KOPT-K1 (cell line): ENCODE data around the gene TBCEL.

Experiments
- H3K27ac ChIP-seq: fragments of 200-600 bp; sonication (generic); 2 replicates; pipeline ENCODE4 v1.5.1; 2016; ENCODE audit warnings: antibody characterized with exemption, mild to moderate bottlenecking, low read depth, low read length; ENCODE audit not compliant: poor library complexity, severe bottlenecking
- H3K36me3 ChIP-seq: fragments of 200-600 bp; sonication (generic); 2 replicates; pipeline ENCODE4 v1.5.1; 2017; ENCODE audit warnings: antibody characterized with exemption, mild to moderate bottlenecking, low read length, moderate library complexity; ENCODE audit not compliant: insufficient read depth
- H3K9me3 ChIP-seq: fragments of 200-600 bp; sonication (generic); 2 replicates; pipeline ENCODE4 v1.5.1; 2017; ENCODE audit warnings: antibody characterized with exemption, low read length, mild to moderate bottlenecking; ENCODE audit not compliant: insufficient read depth, poor library complexity, severe bottlenecking

The TBCEL gene

DNA sequence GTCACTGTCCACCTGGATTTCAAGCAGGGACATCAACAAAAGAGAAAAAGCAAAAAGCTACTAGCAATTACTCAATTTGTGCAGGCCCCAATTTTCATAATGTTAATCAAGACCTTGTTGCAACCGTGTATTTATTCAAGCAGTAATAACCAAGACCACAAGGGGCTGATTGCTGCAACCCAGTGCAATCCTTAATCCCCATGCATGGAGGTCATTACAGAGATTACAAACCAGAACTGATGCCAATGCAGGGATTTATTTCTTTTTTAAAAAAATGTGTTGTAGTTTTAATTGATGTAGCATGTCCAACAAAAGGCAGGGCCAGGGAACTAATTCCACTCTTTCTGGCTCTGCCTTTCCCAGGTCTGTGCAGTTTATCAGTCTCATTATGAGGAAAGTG lies 95.5 kb downstream of the TBCEL start:
- Histone ChIP-seq H3K36me3 (no peaks in the 10 kb centered on the region), H3K9me3 (peaks cover 17% of the 10 kb centered on the region), H3K27ac (no peak overlapping the region)

DNA sequence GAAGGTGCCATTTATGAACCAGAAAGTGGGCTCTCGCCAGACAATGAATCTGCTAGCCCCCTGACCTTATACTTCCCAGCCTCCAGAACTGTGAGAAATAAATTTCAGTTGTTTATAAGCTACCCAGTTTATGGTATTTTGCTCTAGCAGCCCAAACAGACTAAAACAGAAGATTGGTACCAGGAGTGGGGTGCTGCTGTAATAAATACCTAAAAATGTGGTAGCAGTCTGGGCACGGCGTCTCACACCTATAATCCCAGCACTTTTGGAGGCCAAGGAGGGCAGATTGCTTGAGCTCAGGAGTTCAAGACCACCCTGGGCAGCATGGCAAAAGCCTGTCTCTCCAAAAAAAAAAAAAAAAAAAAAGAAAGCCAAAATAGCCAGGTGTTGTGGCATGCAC lies 98.4 kb downstream of the TBCEL start:
- H3K27ac ChIP-seq = no peak overlapping the region
- no peaks in the 10 kb centered on the region for H3K36me3 ChIP-seq
- peaks cover 17% of the 10 kb centered on the region for H3K9me3 ChIP-seq

DNA sequence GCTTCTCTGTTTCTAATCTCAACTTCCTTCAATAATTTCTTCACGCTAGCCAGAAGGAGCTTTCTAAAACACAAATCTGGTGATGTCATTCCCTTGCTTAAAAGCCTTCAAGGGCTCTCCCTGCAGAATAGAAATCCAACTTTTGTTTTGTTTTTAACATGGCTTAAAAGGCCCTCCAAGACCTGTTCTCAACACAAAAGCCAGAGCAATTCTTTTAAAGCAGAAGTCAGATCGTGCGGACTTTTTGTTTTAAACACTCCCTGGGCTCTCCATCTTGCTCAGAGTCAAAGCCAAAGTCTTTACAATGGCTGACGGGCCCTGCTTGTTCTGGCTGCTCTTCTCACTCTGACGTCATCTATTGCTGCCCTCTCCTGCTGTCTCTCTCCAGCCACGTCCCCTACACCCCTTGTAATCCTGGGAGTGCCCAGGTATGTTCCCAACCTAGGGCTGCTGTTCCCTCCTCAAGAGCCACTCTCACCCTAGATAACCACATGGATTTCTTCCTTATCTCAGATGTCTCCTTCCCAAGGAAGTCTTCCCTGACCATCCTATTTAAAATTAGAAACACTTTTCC lies 99.7 kb downstream of the TBCEL start:
- no peak overlapping the region for H3K27ac ChIP-seq
- H3K36me3 ChIP-seq = no peaks in the 10 kb centered on the region
- peaks cover 17% of the 10 kb centered on the region for H3K9me3 ChIP-seq

DNA sequence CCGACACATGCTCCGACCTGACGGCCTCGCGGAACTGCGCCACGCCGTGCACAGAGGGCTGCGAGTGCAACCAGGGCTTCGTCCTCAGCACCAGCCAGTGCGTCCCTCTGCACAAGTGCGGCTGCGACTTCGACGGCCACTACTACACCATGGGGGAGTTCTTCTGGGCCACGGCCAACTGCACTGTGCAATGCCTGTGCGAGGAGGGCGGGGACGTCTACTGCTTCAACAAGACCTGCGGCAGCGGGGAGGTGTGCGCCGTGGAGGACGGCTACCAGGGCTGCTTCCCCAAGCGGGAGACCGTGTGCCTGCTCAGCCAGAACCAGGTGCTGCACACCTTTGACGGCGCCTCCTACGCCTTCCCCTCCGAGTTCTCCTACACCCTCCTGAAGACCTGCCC lies 103.9 kb downstream of the TBCEL start:
- Histone ChIP-seq H3K9me3 (peaks cover 4% of the 10 kb centered on the region), H3K36me3 (no peaks in the 10 kb centered on the region), H3K27ac (no peak overlapping the region)

DNA sequence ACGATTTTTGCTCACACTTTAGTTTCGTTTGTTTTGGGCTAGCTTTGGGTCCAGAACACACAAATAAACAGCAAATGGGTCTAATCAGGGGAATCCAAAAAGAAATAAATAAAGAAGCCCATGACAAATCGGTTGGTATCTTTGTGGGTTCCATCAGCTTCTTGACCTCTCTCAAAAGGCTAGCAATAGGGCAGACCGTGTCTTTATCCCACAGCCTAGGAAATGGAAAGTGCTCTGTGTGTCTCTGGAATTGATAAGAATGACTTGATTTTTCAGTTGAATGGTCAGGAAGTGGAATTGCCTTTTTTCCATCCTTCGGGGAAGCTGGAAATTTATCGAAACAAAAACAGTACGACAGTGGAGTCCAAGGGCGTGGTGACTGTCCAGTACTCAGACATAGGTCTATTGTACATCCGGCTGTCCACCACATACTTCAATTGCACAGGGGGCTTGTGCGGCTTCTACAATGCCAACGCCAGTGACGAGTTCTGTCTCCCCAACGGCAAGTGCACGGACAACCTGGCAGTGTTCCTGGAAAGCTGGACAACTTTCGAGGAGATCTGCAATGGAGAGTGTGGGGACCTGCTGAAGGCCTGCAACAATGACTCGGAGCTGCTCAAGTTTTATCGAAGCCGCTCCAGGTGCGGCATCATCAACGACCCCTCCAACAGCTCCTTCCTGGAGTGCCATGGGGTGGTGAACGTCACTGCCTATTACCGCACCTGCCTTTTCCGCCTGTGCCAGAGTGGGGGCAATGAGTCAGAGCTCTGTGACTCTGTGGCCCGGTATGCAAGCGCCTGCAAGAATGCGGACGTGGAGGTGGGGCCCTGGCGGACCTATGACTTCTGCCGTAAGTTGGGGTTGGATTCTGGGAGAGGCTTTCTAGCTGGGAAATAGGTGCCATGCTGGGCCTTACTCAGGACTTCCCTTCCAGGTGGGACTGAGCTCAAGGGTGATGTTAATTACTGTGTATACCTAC lies 105.7 kb downstream of the TBCEL start:
- no peak overlapping the region for H3K27ac ChIP-seq
- H3K9me3 ChIP-seq = no peaks in the 10 kb centered on the region
- H3K36me3 ChIP-seq = no peaks in the 10 kb centered on the region

DNA sequence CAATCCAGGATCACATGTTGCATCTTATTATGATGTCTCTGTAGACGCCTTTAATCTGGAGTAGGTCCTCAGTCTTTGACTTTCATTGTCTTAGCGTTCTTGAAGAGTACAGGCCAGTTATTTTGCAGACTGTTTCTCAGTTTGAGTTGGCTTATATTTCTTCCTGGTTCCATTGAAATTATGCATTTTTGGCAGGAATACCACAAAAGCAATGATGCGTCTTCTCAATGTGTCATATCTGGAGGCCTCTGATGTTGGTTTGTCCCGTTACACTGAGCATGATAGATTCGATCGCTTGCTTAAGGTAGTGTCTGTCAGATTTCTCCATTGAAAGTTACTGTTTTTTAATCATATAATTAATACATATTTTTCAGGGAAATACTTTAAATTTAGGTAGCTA lies 107.8 kb downstream of the TBCEL start:
- H3K36me3 ChIP-seq = no peaks in the 10 kb centered on the region
- no peaks in the 10 kb centered on the region for H3K9me3 ChIP-seq
- no peak overlapping the region for H3K27ac ChIP-seq

DNA sequence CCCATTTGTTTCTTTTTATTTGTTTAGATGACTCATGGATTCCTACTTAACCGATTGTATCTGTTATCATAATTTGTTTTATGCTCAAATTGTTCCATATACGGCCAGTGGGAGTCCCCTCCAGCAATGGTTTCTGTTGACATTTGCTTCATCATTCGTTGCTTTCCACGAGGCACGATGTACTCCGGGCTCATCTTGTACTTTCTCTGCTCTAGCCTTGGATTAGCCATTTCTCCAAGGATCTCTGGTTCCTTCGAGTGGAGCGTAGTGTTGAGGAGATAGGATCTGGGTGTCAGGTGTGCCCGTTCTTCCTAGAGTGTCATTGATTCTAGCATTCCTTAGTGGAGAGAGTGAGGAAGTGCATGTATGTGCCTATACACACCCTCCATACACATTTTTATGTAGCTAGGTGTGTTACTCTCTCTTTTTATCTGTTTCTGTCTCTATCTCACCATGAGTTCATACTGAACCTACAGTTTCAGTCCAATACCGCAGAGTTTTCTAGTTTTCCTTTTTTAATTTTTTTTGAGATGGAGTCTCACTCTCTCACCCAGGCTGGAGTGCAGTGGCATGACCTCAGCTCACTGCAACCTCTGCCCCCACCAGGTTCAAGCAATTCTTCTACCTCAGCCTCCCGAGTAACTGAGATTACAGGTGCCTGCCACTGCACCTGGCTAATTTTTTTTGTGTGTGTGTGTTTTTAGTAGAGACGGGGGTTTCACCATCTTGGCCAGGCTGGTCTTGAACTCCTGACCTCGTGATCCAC lies 108.5 kb downstream of the TBCEL start:
- no peaks in the 10 kb centered on the region for H3K9me3 ChIP-seq
- H3K36me3 ChIP-seq = no peaks in the 10 kb centered on the region
- H3K27ac ChIP-seq = no peak overlapping the region

DNA sequence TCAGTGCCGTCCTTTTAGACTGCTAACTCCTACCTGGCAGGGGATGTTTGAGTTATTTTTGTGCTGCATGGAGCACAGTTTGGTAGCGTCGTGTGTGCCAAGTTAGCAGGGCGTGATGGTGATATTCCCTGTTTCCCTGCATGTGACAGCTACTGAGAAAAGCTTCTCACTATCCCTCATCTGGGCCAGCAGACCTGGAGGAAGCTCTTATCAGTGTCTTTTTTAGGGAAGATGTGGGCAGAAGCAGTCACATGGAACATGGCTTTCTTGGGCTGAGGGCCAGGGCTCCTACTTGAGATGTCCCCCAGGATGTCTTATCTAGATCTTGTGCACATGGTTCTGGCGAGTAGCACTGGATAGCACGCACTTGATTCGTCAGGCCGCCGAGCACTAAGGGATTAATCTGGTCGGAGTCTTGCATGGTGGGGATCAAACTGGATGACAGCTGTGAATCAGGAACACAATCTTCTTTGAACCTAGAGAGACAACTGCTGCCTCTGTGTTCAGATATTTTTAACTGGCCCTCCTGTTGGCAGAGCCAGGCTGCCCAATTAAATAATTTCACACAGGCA lies 110.9 kb downstream of the TBCEL start:
- Histone ChIP-seq H3K27ac (no peak overlapping the region), H3K36me3 (no peaks in the 10 kb centered on the region), H3K9me3 (no peaks in the 10 kb centered on the region)

DNA sequence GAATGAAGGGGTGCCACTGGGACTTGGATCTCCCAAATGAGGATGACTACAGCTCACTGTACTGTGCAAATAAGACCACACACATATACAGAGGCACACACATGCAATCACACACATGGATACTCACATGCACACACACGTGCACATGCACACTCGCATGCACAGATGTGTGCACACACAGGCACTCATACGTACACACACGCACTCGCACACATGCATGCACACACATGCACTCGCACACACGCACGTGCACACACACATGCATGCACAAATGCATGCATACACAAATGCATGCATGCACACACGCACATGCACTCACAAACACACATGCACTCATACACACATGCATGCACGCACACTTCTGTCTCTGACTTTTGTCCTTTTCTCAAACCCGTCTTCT lies 113.1 kb downstream of the TBCEL start:
- Histone ChIP-seq H3K27ac (no peak overlapping the region), H3K9me3 (no peaks in the 10 kb centered on the region), H3K36me3 (no peaks in the 10 kb centered on the region)

DNA sequence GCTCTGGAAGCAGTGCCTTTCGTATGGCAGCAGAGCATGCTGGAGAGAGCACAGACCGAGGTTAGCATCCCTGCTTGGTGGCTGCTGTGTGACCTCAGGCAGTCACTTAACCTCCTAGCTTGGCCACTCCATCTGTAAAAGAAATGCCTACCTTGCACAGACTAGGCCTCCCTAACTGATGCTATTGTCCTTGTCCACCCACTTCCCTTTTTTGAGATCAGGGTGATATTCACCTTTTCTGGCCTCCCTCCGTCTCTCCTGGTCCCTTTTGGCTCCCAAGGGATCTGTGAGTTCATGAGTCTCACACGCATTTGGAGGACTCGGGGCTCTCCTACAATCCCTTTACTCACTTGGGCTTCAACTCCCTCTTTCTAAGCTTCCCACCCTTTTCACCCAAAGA lies 114.4 kb downstream of the TBCEL start:
- Histone ChIP-seq H3K9me3 (no peaks in the 10 kb centered on the region), H3K36me3 (no peaks in the 10 kb centered on the region), H3K27ac (no peak overlapping the region)

DNA sequence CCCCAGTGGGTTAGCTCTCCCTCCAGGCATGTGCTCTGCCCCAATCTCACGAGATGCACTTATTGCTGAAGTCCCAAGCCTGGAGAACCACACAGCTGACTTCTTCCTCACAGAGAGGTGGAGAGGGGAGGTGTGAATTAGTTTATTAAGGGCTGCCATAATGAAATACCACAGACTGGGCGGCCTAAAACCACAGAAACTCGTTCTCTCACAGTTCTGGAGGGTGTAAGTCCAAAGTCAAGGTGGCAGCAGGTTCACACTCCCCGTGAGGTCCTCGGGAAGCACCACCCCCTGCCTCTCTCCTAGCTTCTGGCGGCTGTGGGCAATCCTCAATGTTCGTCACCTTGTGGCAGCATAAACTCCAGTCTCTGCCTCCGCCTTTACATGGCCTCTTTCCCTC lies 116.5 kb downstream of the TBCEL start:
- Histone ChIP-seq H3K27ac (no peak overlapping the region), H3K9me3 (no peaks in the 10 kb centered on the region), H3K36me3 (no peaks in the 10 kb centered on the region)
